ENCODE measurements around the gene FOSL1. TPM values are rescaled to one million over a fixed set of nuclear protein-coding genes. Genes with fewer than 3 reads are reported as not detected.

FOSL1 gene
- total RNA-seq, 1 experiment from 2014 or later, result 58.8 TPM

GRCh38 chr11:65861165-65861505, 39.1 kb downstream of the FOSL1 start:
- Histone ChIP-seq H2AFZ (peak overlapping the region; percentile 92), H3K27me3 (ENCODE audit: insufficient read depth, low read depth) (no peaks in the 10 kb centered on the region), H3F3A (ENCODE audit: insufficient read depth, low read depth) (peaks cover 36% of the 10 kb centered on the region), H3K4me3 (peak overlapping the region; percentile 96), H3K9me3 (ENCODE audit: insufficient read depth, low read depth) (no peaks in the 10 kb centered on the region), H3K4me1 (replicated peaks; ENCODE audit: insufficient read depth) (peaks cover 16% of the 10 kb centered on the region), H3K79me2 (ENCODE audit: low read depth) (peaks cover 42% of the 10 kb centered on the region), H3K27ac (peak overlapping the region; percentile 79), H3K9me2 (ENCODE audit: insufficient read depth) (no peaks in the 10 kb centered on the region), H3K36me3 (ENCODE audit: low read depth) (peaks cover 30% of the 10 kb centered on the region), H3K4me2 (peak overlapping the region; percentile 88), H4K20me1 (ENCODE audit: insufficient read depth) (peaks cover 14% of the 10 kb centered on the region)
- no peak for TF ChIP-seq CTCF (conservative IDR thresholded peaks at IDR 0.05)
- no peak for TF ChIP-seq EZH2 (IDR thresholded peaks at IDR 0.05; ENCODE audit: low read depth)
- POLR2A ChIA-PET (ENCODE audit: unreplicated experiment), result interaction anchor here (0.6 kb wide), 2 partner anchors 10 to 52 kb away, joined by 3 to 10 read pairs; no protein-coding TSS in a partner anchor
- peak in 1 of 2 experiments; percentile 34 for DNase-seq
- intact Hi-C loops (cut with micrococcal nuclease; ENCODE audit: unreplicated experiment), result no loop called here
- no TSS peak for BruUV-seq (replicated peaks)
- CTCF ChIA-PET, result interaction anchor here (0.6 to 2.4 kb wide), 4 partner anchors 11 to 149 kb away, joined by 3 to 24 read pairs (median 4); partner anchors contain the start of genes FIBP and KAT5

GRCh38 chr11:65860278-65861164, 39.7 kb downstream of the FOSL1 start, which contains the start of gene MUS81:
TSS of gene MUS81 (plus strand) at chr11:65860433. CDS start at chr11:65860754, 321 bp downstream.
- peaks cover 36% of the 10 kb centered on the region for H3K36me3 ChIP-seq (ENCODE audit: low read depth)
- H4K20me1 ChIP-seq (ENCODE audit: insufficient read depth), result peaks cover 20% of the 10 kb centered on the region
- peak within 1 kb of the TSS; percentile 88 for H3K4me2 ChIP-seq

More at GRCh38 chr11:65860278-65861164, 39.7 kb downstream of the FOSL1 start, which contains the start of gene MUS81:
- no TSS peak for BruUV-seq (replicated peaks)
- Histone ChIP-seq H3K27me3 (ENCODE audit: insufficient read depth, low read depth) (no peaks in the 10 kb centered on the region), H3K9me3 (ENCODE audit: insufficient read depth, low read depth) (no peaks in the 10 kb centered on the region), H3K9me2 (ENCODE audit: insufficient read depth) (no peaks in the 10 kb centered on the region), H3F3A (ENCODE audit: insufficient read depth, low read depth) (peaks cover 38% of the 10 kb centered on the region), H3K27ac (peak within 1 kb of the TSS; percentile 79), H3K4me1 (replicated peaks; ENCODE audit: insufficient read depth) (peaks cover 21% of the 10 kb centered on the region), H3K4me3 (peak within 1 kb of the TSS; percentile 96), H3K79me2 (ENCODE audit: low read depth) (peaks cover 48% of the 10 kb centered on the region), H2AFZ (peak within 1 kb of the TSS; percentile 92)
- TF ChIP-seq EZH2 (IDR thresholded peaks at IDR 0.05; ENCODE audit: low read depth) (no peak), CTCF (conservative IDR thresholded peaks at IDR 0.05) (peak; percentile 99)
- intact Hi-C loops (cut with micrococcal nuclease; ENCODE audit: unreplicated experiment), result no loop called here
- DNase-seq, result peak; percentile 95 to 99
- ChIA-PET CTCF (interaction anchor here (0.6 to 2.4 kb wide), 9 partner anchors 12 to 149 kb away, joined by 3 to 24 read pairs (median 4); partner anchors contain the start of genes BANF1, CCDC85B, FIBP and KAT5), POLR2A (ENCODE audit: unreplicated experiment) (interaction anchor here (0.5 to 1.9 kb wide), 11 partner anchors 11 to 353 kb away, joined by 3 to 29 read pairs (median 6); partner anchors contain the start of genes CCDC85B and FIBP)
